HG02884 (cell line): ENCODE data around the gene EVPL.
"Not testable (repeated sequence)": the region's sequence is repeated elsewhere in the genome, so short reads cannot be mapped to it uniquely, and the experiment has no call there.

Experiments used
- ATAC-seq: cut with Tn5 transposase; IDR thresholded peaks from one replicate; pipeline ENCODE4 v1.9.1; 2021; ENCODE audit warnings: mild to moderate bottlenecking, moderate library complexity; ENCODE audit not compliant: unreplicated experiment

EVPL gene

DNA sequence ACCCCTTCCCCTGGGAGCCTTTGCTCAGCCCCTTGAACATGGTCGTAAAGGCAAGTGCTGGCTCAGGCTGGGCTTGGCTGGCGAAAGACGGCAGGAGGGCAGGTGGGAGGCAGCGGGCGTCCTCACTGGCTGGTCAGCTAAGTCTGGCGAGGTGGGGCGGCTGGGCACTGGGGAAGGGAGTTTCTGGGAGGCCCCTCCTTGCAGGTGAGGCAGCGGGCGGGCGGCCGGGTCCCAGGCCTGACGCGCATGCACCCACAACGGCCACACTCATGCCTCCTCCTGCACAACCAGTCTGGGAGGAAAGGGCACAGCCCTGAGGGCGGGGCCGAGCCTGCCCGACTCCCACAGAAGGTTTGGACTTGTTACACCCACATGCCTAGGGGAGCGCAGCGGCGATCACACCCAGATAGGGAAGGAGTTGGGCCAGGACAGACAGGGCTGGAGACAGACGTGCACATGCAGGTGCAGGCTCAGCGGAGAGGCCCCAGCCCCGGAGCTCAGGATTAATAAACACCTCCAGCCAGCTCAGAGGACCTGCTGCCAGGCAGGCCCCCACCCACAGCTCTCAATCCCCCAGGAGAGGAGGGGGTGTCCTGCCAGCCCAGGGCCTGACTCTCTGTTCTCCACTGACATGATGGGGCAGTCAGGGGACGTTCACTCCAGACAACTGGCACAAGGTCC is at the start of gene EVPL:
TSS of gene EVPL (minus strand) at position 148 of the 681 bp plus-strand sequence. CDS start at position 40, 108 bp downstream.
- ATAC-seq: no peak

DNA sequence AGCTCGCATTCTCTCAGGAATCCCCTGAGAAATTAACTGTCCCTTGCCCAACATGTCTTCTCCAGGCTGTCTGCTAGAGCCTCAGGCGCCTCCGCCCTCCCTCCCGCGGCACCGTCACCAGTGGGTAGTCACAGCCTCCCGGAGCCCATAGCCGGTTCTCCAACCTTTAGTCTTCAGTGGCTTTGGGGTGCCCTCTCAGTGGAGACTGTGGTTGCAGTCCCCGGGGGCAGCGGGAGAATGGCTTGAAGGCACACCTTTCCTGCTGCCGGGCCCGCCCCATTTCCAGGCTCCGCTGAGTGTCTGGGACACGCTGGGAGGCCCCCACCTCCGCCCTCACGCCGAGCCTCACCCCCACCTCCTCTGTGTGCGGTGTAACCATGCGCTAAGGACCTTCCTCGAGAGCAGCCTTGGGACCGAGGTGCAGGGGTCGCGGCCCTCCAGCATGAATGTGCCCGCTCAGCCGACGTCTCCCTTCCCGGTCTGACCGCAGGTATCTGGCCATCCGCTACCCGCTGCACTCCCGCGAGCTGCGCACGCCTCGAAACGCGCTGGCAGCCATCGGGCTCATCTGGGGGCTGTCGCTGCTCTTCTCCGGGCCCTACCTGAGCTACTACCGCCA is 49.1 kb upstream of the EVPL start:
- no peak for ATAC-seq

GRCh38 chr17:76075364-76076145 is 48.4 kb upstream of the EVPL start:
- ATAC-seq: no peak

DNA sequence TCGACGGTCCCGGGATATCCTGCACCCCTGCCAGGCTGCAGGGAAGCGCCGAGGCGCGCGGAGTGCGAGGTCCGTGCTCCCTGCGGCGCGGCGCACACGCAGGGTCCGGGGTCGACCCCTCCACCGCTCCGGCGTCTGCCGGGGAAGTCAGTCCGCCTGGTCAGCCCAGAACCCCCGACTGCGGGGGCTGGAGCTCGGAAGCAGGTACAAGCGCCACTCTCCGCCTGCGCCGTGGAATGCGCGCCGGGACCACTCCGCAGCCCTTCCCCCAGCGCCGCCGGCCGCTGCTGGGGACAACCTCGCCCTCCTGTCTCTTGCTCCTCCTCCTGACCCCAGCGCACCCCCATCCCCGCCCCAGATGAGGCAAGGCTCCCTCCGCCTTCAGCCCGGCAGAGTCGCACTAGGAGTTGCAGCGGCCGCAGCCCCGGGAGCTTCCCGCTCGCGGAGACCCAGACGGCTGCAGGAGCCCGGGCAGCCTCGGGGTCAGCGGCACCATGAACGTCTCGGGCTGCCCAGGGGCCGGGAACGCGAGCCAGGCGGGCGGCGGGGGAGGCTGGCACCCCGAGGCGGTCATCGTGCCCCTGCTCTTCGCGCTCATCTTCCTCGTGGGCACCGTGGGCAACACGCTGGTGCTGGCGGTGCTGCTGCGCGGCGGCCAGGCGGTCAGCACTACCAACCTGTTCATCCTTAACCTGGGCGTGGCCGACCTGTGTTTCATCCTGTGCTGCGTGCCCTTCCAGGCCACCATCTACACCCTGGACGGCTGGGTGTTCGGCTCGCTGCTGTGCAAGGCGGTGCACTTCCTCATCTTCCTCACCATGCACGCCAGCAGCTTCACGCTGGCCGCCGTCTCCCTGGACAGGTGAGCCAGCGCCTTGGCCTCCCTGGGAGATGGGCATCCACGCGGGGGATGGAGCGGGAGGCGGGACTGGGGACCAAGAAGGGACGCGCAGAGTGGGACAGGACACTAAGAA is 47.6 kb upstream of the EVPL start, which contains the start of gene GALR2:
TSS of gene GALR2 (plus strand) at position 392 of the 974 bp plus-strand sequence. CDS start at position 495, 103 bp downstream.
- no peak for ATAC-seq

DNA sequence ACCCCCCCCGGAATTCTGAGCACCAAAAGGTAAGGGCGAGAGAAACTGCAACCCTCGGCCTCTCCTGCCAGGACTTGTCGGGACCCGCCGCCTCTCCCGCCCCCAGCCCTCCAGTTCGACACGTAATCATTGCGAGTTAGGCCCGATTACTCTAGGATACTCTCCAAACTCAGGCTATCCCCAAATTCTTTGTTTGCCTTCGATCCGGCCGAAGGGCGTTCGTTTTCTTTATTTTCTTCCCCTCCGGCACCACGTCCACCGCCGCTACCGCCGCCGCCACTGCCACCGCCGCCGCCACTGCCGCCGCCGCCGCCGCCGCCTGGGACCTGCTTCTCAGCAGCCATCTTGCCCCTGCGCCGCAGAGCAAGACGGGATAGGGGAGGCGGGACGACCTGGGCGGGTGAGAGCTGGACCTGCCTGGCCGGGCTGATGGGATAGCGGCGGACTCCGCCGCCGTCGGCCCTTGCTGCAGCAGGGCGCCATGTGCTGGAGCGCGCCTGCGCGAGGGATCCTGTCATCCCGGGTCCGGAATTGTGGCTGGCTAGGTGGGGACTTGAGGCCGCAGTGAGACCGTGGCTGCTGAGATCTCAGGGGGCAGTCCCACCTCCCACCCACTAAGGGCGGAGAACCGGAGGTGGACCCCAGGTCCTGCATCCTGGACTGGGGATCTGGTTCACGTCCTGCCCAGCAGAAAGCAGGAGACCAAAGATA is 45.2 kb upstream of the EVPL start, which contains the start of gene SRP68:
TSS of gene SRP68 (minus strand) at position 370 of the 711 bp plus-strand sequence. CDS start at position 344, 26 bp downstream.
- ATAC-seq: peak; percentile 78

DNA sequence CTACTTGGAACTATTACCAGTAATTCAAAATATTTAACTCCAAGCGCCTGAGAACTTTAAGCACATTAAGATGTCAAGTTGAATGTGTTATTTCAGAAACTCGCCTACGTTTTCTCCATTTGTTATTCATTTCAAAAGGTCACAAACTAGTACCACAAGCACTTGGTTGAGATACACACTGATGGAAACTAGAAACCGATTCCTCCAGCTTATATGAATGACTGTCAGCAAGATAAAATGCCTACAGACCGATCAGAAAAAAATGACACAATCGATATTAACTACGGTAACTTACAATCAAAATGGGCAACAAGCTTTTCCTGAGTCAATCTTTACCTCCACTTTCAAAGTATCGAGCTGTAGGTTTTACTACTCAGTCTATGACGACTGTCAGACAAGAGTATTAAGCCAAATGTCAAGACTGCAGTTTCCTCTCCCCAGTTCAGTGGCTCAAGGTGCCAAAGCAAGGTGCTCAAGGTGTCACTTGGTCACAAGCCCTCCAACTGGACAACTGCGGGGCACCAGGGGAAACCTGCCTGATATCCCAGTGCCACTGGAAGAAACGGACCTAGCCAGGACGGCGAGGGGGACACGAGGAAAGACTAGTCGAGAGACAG is 44.5 kb upstream of the EVPL start:
- no peak for ATAC-seq

DNA sequence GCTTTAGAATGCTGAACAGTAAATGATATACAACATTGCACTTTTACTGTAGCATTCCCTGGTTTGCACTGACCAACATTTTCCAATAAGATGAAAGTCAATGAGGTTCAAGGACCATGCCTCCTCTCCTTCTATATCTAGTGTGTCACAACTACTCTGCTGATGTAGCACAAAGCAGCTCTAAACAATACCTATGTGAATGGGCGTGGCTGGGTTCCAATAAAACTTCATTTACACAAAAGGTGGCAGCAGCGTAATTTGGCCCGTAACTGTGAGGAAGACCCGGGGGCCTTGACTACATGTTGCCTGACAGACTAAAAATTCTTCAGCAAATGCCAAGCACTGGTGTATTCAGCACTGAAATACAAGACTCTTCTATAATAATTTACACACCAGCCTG is 38.7 kb upstream of the EVPL start:
- no peak for ATAC-seq

DNA sequence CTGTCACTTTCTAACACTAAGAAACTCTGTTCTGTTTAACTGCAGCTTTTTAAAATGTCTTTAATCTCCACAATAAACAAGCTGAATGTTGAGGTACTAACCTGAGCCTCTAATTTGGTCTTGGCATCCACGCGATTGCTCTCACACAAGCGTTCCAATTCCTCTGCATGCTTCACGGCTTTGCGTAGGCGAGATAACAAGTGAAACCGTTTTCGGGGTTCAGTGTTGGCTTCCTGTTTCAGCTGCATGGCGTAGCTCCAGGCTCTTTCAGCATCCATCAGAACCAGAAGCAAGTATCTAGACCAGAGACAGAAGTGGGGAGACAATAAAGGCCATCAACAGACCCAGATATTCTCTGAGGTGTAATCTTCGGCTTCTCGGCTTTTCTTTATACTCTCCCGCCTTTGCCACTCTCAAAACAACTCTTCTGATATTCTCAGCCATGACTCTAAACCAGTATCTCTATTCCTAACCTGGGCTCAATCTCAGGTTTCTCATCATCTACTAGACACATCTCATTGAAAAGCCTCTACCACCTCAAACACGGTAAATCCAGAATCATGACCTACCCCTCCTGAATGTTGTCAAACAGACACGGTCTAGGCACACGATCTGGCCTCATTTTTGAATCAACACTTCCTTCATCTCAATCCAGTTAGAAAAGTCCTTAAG is 36.9 kb upstream of the EVPL start:
- no peak for ATAC-seq

DNA sequence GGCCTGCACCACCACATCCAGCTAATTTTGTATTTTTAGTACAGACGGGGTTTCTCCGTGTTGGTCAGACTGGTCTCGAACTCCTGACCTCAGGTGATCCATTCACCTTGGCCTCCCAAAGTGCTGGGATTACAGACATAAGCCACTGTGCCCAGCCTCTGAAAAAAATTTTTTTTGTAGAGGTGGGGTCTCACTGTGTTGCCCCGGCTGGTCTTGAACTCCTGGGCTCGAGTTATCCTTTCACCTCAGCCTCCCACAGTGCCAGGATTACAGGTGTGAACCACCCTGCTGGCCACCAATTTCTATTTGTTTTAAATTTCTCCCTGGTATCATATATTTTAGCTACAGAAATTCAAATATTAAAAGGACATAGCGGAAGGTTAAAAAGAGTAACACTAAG is 31.2 kb upstream of the EVPL start:
- ATAC-seq: not testable (repeated sequence)

GRCh38 chr17:76056882-76057281 is 29.8 kb upstream of the EVPL start:
- no peak for ATAC-seq

- ATAC-seq: no peak
These were observed 27.0 kb upstream of the EVPL start for GRCh38 chr17:76054112-76054476.

- no peak for ATAC-seq
These were observed 26.4 kb upstream of the EVPL start for GRCh38 chr17:76053246-76054111.

DNA sequence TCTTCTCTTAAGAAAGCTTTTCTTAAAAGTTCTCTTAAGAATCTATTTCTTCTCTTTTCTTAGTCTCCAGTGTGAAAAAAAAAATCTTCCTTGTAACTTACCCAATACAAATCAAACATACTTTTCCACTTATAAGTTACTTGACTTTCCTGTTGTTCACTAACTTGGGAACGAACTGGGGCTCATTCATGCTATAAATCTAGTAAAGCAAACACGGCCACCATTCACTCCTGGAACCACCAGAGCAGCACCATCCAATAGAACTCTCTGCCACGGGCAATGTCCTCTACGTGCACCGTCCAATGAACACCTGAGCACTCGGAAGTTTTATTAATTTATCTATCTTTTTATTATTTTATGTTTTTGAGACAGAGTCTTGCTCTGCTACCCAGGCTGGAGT is 24.5 kb upstream of the EVPL start:
- ATAC-seq: no peak

DNA sequence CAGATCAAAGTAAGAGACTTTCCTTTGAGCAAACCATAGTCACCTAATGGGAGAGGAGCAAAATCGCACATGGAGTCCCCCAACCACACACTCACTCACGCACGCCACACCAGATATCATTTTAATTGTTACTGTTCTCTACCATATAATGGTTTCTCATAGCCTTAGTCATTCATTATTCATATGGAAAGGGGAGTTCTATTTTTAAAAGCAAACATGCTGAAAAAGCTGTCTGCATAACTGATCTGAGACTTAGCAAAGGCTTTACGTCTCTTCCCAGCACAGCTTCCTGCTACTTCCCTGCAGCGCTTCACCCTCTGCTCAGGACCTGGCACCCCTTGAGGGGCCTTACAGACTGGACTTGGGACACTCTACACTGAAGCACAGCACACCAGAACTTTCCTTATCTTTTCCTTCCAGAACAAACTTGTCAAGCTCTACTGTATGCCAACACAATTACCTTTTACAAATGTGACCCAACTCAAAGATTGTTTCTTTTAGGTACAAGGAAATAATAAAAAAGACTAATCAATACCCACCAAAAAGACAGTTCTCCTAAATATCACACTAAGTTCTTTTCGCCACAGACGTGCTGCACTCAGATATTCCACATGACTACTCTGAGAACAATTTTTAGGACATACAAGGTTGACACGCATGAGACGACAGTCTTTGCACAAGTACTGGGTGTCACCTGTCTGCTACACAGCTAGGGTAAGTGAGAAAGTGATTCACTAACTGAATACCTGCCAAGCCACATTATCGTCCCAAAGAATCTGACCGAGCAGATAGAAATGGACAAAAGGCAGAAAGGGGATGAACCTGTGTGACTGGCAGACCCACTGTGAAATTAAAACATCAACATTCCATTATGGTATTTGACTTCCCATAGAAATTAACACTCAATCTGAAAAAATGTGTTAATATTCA is 23.7 kb upstream of the EVPL start:
- no peak for ATAC-seq

DNA sequence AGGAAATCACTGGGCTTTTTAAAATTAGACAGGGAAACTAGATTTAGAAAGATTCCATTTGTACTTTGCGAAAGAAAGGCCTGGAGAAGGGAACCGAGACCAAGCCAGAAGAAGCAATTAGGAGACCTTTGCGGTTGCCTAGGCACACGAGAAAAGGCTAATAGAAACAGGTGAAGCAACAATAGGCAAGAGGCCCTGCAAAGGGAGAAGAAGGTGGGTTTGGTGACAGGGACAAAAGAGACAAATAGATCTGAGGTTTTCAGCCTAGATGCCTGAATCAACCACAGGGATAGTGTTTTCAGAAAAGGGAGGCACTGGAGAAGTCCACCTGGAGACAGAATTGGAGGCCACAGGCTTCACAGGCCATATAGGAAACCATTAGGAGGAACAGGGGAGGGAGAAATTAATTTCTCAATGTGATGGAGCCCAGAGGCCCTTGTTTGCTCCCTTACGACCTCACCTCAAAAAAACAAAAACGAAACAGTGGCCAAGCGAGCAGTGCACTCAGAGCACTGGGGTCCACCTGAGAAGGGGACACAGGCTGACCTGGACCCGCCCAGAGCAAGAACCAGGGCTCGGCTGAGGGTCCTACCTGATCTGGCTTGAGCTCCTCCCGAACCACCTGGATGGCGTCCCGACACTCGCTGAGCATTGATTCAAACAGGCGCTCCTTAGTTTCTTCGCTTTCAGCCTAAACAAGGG is 22.9 kb upstream of the EVPL start:
- ATAC-seq: no peak

GRCh38 chr17:76049239-76049638 is 22.1 kb upstream of the EVPL start:
- no peak for ATAC-seq
